Right lobe of liver (tissue), 4 donors: ENCODE measurements around the gene C1QTNF4.

Experiments
- POLR2A ChIP-seq: fragments of 450-650 bp; IDR thresholded peaks from one replicate; pipeline ENCODE4 v1.6.1; 2017; ENCODE audit warnings: antibody characterized with exemption, mild to moderate bottlenecking
- TF ChIP-seq, protein P1 (sequence below), 4 donors: fragments of 200-600 bp in 3 of 4; fragments of 450-650 bp in 1 of 4; IDR thresholded peaks; one replicate each; pipeline versions ENCODE4 v1.5.1 to v1.8.0; 2016 to 2022; ENCODE audit warnings: antibody characterized with exemption in 4 of 4, mild to moderate bottlenecking in 2 of 4
- donor health status: DM: no; HTN: no; CAD: no.
- donor health status: DM: no; HTN: no; CAD: no.
- donor health status: DM: no; HTN: yes; CAD: no.

DNA sequence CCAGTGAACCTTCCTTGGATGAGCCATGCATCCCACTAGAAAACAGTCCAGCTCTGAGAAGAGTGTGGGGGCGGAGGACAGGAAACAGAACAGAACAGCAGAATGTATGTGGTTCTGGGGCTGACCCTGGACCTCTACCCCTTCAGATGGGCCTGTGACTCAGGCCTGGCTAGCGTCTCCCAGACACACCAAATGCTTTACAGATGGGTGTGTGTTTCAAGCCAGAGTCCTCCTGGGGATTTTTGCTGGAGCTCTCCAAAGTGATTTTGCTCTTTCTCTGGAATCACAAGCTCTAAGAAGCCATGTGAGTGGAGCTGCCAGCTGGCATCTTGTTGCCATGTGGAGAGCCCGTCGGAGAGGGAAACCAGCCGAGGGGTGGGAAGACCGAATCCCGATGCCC, 13.2 kb upstream of the C1QTNF4 start:
- no peak for TF ChIP-seq POLR2A
- TF ChIP-seq, protein P1, sequence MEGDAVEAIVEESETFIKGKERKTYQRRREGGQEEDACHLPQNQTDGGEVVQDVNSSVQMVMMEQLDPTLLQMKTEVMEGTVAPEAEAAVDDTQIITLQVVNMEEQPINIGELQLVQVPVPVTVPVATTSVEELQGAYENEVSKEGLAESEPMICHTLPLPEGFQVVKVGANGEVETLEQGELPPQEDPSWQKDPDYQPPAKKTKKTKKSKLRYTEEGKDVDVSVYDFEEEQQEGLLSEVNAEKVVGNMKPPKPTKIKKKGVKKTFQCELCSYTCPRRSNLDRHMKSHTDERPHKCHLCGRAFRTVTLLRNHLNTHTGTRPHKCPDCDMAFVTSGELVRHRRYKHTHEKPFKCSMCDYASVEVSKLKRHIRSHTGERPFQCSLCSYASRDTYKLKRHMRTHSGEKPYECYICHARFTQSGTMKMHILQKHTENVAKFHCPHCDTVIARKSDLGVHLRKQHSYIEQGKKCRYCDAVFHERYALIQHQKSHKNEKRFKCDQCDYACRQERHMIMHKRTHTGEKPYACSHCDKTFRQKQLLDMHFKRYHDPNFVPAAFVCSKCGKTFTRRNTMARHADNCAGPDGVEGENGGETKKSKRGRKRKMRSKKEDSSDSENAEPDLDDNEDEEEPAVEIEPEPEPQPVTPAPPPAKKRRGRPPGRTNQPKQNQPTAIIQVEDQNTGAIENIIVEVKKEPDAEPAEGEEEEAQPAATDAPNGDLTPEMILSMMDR (IDR thresholded peaks at IDR 0.05), result no peak
